ENCODE results near the gene KCNC1. TPM values are rescaled to one million over a fixed set of nuclear protein-coding genes. Genes with fewer than 3 reads are reported as not detected.
A peak's percentile ranks its signal among the peaks of the same experiment; 100 is the strongest.

The KCNC1 gene
- total RNA-seq, 3 donors from 2014 or later = 0.29 to 0.66 (median 0.34) TPM

DNA sequence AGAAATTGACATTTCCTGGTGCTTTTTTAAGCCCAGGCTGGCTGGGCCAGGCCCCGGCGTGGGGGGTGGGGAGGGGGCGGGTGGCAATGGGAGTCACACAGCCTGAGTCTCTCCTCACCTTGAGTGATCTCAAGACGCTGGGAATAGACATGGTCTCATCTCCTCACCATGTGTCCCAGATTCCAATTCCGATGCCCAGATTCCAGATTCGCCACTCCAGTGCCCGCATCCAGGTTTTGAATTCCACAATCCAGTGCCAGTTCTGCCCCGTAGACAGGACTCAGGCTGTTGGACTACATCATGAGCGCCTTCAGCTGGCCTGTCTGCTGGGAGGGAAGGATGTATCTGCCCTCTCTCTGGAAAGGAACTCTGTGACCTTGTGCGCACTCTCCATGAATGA is 19.1 kb downstream of the KCNC1 start:
- DNase-seq (peak in 1 of 3 donors; percentile 10), ATAC-seq (no peak)
- H3K36me3 ChIP-seq (ENCODE audit: low read depth) = no peaks in the 10 kb centered on the region
- intact Hi-C loops (cut with DNase I, micrococcal nuclease) = no loop called here
- TF ChIP-seq, protein P1, sequence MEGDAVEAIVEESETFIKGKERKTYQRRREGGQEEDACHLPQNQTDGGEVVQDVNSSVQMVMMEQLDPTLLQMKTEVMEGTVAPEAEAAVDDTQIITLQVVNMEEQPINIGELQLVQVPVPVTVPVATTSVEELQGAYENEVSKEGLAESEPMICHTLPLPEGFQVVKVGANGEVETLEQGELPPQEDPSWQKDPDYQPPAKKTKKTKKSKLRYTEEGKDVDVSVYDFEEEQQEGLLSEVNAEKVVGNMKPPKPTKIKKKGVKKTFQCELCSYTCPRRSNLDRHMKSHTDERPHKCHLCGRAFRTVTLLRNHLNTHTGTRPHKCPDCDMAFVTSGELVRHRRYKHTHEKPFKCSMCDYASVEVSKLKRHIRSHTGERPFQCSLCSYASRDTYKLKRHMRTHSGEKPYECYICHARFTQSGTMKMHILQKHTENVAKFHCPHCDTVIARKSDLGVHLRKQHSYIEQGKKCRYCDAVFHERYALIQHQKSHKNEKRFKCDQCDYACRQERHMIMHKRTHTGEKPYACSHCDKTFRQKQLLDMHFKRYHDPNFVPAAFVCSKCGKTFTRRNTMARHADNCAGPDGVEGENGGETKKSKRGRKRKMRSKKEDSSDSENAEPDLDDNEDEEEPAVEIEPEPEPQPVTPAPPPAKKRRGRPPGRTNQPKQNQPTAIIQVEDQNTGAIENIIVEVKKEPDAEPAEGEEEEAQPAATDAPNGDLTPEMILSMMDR (IDR thresholded peaks at IDR 0.05) = no peak
- H3K4me3 ChIP-seq = no peak overlapping the region
- H3K4me1 ChIP-seq (ENCODE audit: low read depth) = no peaks in the 10 kb centered on the region
- no peaks in the 10 kb centered on the region for H3K9me3 ChIP-seq

DNA sequence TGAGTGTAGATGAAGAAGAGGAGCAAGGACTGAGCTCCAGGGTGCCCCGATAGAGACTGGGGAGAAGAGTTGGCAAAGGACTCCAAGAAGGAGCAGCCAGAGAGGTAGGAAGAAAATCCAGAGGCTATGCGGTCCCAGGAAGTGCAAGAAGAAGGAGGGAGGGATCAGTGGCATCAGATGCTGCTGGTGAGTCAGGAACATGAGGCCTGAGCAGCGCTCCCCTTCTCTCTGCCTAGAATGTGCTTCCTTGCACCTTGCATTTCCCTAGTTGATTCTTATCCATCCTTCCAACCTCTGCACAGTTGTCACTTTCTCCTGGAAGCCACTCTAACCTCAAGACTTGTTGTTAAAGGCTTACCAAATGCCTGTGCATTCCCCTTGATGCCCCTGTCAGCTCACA is 21.3 kb downstream of the KCNC1 start:
- intact Hi-C loops (cut with DNase I, micrococcal nuclease) = no loop called here
- Histone ChIP-seq H3K9me3 (no peaks in the 10 kb centered on the region), H3K4me1 (ENCODE audit: low read depth) (no peaks in the 10 kb centered on the region)

DNA sequence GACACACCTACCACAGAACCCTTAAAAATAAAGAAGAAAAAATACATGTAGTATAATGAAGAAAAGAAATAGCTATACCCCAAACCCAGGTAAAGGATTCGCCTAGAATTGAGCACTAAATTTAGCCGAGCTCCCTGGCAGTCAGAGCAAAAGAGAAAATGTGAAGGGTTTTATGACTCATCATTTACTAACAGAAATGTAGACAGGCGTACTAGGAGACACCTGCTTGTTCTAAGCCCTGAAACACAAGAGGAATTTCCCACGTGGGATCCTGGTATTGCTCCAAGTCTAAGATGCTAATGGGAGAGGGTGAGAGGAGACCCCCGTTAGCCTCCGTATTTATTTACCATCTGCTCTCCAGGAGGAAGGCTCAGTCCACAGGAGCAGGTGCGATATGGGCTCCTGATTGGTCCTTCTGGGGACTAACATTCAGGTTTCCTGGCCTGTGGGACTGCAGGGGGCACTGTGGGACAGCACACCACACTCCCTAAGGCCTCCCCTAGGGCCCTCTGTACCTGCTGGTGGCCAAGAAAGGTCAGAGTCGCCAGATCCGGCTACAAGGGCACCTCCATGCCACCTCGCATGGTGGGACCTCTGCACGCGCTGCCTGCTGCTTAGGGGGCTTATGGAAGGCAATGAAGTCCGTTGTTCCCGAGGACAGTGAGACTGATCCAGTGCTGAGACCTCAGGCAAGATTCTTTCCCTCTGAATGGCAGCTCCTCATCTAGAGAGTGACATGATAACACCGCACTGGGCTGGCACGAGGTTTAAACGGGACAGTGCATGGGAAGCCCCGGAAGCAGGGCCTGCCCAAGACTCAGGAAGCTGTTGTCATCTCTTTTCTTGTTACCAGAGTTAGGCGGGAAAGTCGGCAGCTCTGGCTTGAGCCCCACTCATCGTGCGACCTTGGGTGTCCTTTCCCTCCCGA is 25.8 kb downstream of the KCNC1 start:
- no peaks in the 10 kb centered on the region for H3K9me3 ChIP-seq
- ATAC-seq (peak; percentile 92), DNase-seq (peak; percentile 50 to 80 (median 80))
- no peaks in the 10 kb centered on the region for H3K36me3 ChIP-seq (ENCODE audit: low read depth)
- TF ChIP-seq, protein P1 (IDR thresholded peaks at IDR 0.05) = peak; percentile 42
- no peak overlapping the region for H3K4me3 ChIP-seq
- intact Hi-C loops (cut with DNase I, micrococcal nuclease) = loop anchor here (5.0 to 10.0 kb wide), 3 partner anchors 67 to 224 kb away; no protein-coding TSS in a partner anchor
- H3K4me1 ChIP-seq (ENCODE audit: low read depth) = no peaks in the 10 kb centered on the region

More for the DNA sequence above, 21.3 kb downstream of the KCNC1 start:
- TF ChIP-seq, protein P1 (IDR thresholded peaks at IDR 0.05) = no peak
- no peak for ATAC-seq
- H3K36me3 ChIP-seq (ENCODE audit: low read depth) = no peaks in the 10 kb centered on the region
- H3K4me3 ChIP-seq = no peak overlapping the region
- DNase-seq = no peak

DNA sequence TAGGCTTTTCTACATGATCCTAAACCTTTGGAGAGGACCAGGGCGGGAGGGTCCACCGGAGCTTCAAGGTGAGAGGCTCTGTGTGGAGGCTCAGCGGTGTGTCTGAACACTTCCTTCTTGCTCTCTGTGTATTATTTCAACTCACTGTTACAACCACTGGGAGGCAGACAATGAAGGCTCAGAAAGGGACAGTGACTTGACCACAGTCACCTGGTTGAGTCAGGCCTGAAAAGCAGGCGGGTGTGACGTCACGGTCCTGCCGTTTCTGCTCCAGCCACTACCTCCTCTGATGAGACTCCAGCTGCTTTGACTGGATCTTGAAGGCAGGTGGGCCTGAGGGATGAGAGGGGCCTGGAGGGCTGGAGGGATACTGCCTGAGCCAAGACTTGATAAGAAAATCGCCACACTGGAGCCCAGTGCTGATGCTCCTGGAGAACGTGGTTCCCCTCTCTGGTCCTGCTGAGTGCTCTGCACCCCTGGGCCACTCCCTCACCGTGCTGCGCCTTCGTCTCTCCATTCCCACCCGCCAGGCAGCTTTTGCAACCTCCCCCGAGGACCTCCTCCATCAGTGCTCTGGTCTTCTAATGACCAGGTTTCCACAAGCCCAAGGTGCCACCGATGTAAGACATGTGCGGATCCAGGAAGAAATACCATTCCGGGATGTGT is 27.9 kb downstream of the KCNC1 start:
- DNase-seq = peak in 1 of 3 donors; percentile 29
- no peaks in the 10 kb centered on the region for H3K4me1 ChIP-seq (ENCODE audit: low read depth)
- no peak overlapping the region for H3K4me3 ChIP-seq
- no peaks in the 10 kb centered on the region for H3K9me3 ChIP-seq
- no peaks in the 10 kb centered on the region for H3K36me3 ChIP-seq (ENCODE audit: low read depth)
- intact Hi-C loops (cut with DNase I, micrococcal nuclease) = loop anchor here (5.0 to 10.0 kb wide), 3 partner anchors 65 to 222 kb away; no protein-coding TSS in a partner anchor
- TF ChIP-seq, protein P1 (IDR thresholded peaks at IDR 0.05) = no peak
- ATAC-seq = no peak

DNA sequence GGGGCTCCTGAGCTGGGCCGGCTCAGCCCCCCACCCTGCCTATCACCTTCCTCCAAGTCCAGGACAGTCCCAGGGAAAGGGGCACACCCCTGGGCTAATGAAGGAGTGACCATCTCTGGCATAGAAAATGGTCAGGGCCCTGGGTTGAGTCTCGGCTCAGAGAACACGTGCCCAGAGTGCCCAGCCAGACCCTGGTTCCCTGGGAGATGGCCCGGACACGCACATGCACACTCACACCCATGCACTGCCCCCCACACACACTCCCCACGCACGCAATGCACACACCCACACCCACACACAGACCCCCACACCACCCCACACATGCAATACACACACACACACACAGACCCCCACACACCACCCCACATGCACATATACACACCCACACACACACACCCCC is 28.7 kb downstream of the KCNC1 start:
- DNase-seq (peak in 1 of 3 donors; percentile 17), ATAC-seq (no peak)
- no peaks in the 10 kb centered on the region for H3K4me1 ChIP-seq (ENCODE audit: low read depth)
- no peaks in the 10 kb centered on the region for H3K9me3 ChIP-seq
- intact Hi-C loops (cut with DNase I, micrococcal nuclease) = loop anchor here (5.0 to 10.0 kb wide), 3 partner anchors 64 to 222 kb away; no protein-coding TSS in a partner anchor
- H3K36me3 ChIP-seq (ENCODE audit: low read depth) = no peaks in the 10 kb centered on the region
- TF ChIP-seq, protein P1 (IDR thresholded peaks at IDR 0.05) = no peak
- no peak overlapping the region for H3K4me3 ChIP-seq
